ENCODE data around the gene PACS1.

DNA sequence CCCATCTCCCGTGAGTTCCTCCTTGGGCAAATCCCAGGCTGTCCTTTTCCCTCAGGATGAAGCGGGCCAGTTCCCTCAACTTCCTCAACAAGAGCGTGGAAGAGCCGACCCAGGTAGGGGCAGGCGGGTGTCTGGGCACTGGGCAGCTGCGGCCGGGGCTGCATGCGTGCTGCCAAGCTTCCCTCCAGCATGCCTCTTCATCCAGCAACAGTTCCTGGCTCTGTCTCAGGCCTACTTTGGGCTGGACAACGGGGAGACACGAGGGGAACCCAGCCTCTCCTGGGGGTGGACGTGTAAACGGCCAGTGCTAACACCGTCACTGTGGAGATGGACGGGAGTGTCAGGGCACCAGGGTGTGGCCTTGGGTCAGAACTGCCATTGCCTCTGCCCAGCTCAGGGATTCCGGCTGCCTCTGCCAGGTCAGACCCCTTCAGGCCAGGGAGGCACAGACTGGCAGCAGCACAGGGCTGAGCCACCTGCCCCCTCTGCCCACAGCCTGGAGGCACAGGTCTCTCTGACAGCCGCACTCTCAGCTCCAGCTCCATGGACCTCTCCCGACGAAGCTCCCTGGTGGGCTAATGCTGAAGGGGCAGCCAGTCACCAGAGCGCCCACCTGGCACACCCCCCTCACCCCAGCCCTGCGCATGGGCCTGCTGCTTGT is 196.4 kb downstream of the PACS1 start:
- no peak for TF ChIP-seq TAF1 (IDR thresholded peaks at IDR 0.05; ENCODE audit: low read depth, low read length)
- TF ChIP-seq POLR2A (IDR thresholded peaks at IDR 0.05; ENCODE audit: low read depth, low read length), result no peak
- TF ChIP-seq POLR2AphosphoS5 (IDR thresholded peaks at IDR 0.05; ENCODE audit: low read depth, low read length), result no peak
- TF ChIP-seq SPI1 (IDR thresholded peaks at IDR 0.05; ENCODE audit: low read depth, low read length), result no peak
- no peak for TF ChIP-seq POU2F2 (IDR thresholded peaks at IDR 0.05; ENCODE audit: low read depth, low read length)
- no peak for TF ChIP-seq PAX5 (IDR thresholded peaks at IDR 0.05; ENCODE audit: insufficient read depth, low read length, severe bottlenecking)

Data from GM12891 (cell line).